Breast epithelium (tissue), 4 donors: ENCODE data around the gene SLBP. TPM values are rescaled to one million over a fixed set of nuclear protein-coding genes. Genes with fewer than 3 reads are reported as not detected.
A peak's percentile ranks its signal among the peaks of the same experiment; 100 is the strongest.

Experiments
- DNase-seq, 2 donors: peaks; one replicate each; pipeline ENCODE4 v3.0.0-alpha.2; 2019; ENCODE audit warnings: low spot score in 2 of 2
- H3K27ac ChIP-seq, 2 donors: fragments of 200-600 bp; sonication (generic) in 1 of 2; one replicate each; pipeline ENCODE4 v1.5.1; 2016 to 2019; ENCODE audit warnings: mild to moderate bottlenecking in 1 of 2
- H3K27me3 ChIP-seq, 2 donors: fragments of 200-600 bp; sonication (generic) in 1 of 2; one replicate each; pipeline versions ENCODE4 v1.5.1 to v1.6.0; 2017 to 2019; ENCODE audit warnings: control low read depth in 1 of 2, mild to moderate bottlenecking in 1 of 2
- H3K36me3 ChIP-seq: fragments of 200-600 bp; one replicate; pipeline ENCODE4 v1.5.1; 2019
- H3K4me1 ChIP-seq, 2 donors: fragments of 200-600 bp; sonication (generic); one replicate each; pipeline ENCODE4 v1.5.1; 2016 to 2019; ENCODE audit warnings: control low read depth in 1 of 2
- H3K4me3 ChIP-seq, 3 donors: fragments of 200-600 bp; sonication (generic); 1 replicate in 2 of 3; 2 replicates in 1 of 3; pipeline ENCODE4 v1.5.1; 2016 to 2019; ENCODE audit warnings: mild to moderate bottlenecking in 3 of 3, moderate library complexity in 2 of 3
- H3K9me3 ChIP-seq, 2 donors: fragments of 200-600 bp; sonication (generic) in 1 of 2; one replicate each; pipeline ENCODE4 v1.5.1; 2016 to 2019; ENCODE audit warnings: control low read depth in 1 of 2
- POLR2A ChIP-seq: fragments of 450-650 bp; IDR thresholded peaks from one replicate; pipeline ENCODE4 v1.6.1; 2016; ENCODE audit warnings: antibody characterized with exemption, mild to moderate bottlenecking, moderate library complexity
- POLR2AphosphoS5 ChIP-seq, 3 donors: sonication (generic); formaldehyde crosslinking; IDR thresholded peaks; one replicate each; pipeline ENCODE4 v1.6.1; 2017; ENCODE audit warnings: antibody characterized with exemption in 3 of 3
- intact Hi-C: fragments of 100-400 bp; cut with DNase I; formaldehyde crosslinking; loops from one replicate; pipeline ENCODE4 v1.15.1; 2023; ENCODE audit warnings: low total_unique reads
- total RNA-seq, 3 donors: library from RNA; depleted of rRNA; stranded (reverse); fragments of >200 nt; gene quantifications; one replicate each; pipeline ENCODE4 v1.1.0, GENCODE V29; 2016
- TF ChIP-seq, protein P1 (sequence below), 3 donors: fragments of 450-650 bp; IDR thresholded peaks; one replicate each; pipeline ENCODE4 v1.5.1; 2016 to 2017; ENCODE audit warnings: antibody characterized with exemption in 3 of 3, mild to moderate bottlenecking in 3 of 3, moderate library complexity in 3 of 3

The SLBP gene
- total RNA-seq, 3 donors from 2014 or later: 45.1 to 52.0 (median 45.6) TPM

DNA sequence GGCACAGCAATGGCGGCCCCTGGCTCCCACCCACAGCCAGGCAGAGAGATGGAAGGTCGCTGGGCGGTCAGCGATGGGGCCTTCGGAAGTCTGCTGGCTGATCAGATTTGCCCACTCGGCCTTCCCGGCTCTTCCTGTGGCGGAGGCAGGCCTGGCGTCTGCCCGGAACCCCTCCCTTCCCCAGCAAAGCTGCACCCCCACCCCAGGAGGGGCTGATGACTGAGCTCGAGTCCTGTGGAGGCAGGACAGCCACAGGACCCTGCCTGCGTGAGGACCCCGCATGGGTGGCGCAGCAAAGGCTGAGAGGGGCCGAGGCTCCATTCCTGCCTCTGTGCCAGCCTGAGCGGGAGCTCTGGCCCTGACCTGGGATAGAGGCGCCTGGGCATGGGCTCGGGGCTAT lies 44.0 kb upstream of the SLBP start:
- Histone ChIP-seq H3K9me3 (no peaks in the 10 kb centered on the region), H3K4me1 (no peaks in the 10 kb centered on the region), H3K27ac (no peak overlapping the region), H3K36me3 (no peaks in the 10 kb centered on the region), H3K27me3 (no peaks in the 10 kb centered on the region), H3K4me3 (no peak overlapping the region)
- DNase-seq: no peak
- TF ChIP-seq, protein P1, sequence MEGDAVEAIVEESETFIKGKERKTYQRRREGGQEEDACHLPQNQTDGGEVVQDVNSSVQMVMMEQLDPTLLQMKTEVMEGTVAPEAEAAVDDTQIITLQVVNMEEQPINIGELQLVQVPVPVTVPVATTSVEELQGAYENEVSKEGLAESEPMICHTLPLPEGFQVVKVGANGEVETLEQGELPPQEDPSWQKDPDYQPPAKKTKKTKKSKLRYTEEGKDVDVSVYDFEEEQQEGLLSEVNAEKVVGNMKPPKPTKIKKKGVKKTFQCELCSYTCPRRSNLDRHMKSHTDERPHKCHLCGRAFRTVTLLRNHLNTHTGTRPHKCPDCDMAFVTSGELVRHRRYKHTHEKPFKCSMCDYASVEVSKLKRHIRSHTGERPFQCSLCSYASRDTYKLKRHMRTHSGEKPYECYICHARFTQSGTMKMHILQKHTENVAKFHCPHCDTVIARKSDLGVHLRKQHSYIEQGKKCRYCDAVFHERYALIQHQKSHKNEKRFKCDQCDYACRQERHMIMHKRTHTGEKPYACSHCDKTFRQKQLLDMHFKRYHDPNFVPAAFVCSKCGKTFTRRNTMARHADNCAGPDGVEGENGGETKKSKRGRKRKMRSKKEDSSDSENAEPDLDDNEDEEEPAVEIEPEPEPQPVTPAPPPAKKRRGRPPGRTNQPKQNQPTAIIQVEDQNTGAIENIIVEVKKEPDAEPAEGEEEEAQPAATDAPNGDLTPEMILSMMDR (IDR thresholded peaks at IDR 0.05): no peak
- intact Hi-C loops: loop anchor here (10.0 kb wide), 1 partner anchor 149 kb away; no protein-coding TSS in a partner anchor

DNA sequence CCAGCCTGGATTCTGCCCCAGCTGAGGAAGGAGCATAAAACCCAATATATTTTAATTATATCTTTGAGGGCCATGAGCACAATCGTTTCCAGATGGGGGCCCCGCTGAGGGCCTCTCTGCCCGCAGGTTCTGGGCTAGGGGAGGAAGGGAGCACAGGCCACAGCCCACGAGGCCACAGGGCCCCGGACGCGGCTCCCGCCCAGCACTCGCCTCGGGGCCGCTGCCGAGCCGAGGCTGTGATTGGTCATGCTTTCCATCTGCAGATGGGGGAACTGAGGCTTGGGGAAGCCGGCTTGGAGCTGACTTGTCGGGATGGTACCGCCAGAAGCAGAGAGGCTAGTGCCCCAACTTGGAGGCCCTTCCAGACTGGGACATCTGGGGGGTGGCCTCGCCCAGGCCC lies 43.2 kb upstream of the SLBP start:
- Histone ChIP-seq H3K27me3 (no peaks in the 10 kb centered on the region), H3K4me3 (no peak overlapping the region), H3K4me1 (no peaks in the 10 kb centered on the region), H3K9me3 (no peaks in the 10 kb centered on the region), H3K27ac (no peak overlapping the region), H3K36me3 (no peaks in the 10 kb centered on the region)
- no peak for DNase-seq
- intact Hi-C loops: loop anchor here (10.0 kb wide), 1 partner anchor 150 kb away; no protein-coding TSS in a partner anchor
- TF ChIP-seq, protein P1 (IDR thresholded peaks at IDR 0.05): no peak
- TF ChIP-seq POLR2A: no peak
- TF ChIP-seq POLR2AphosphoS5 (IDR thresholded peaks at IDR 0.05): no peak

DNA sequence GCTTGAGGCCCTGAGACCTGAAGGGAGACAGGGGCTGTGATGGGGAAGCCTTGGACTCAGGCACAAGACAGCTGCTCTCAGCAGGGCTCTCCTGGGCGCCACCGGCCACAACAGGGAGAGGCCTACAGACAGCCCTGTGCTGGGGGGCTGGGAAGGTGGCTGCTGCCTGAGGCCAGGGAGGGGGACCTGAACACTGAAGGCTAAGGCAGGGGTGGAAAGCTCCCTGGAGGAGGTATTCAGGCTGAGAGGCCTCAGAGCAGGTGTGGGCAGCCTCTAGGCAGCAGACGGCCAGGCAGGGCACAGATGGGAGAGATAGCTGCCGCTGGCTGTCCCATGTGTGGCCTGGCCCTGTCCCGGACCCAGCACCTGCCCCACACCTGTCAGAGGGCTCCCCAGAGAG lies 42.2 kb upstream of the SLBP start:
- H3K27me3 ChIP-seq: no peaks in the 10 kb centered on the region
- TF ChIP-seq, protein P1 (IDR thresholded peaks at IDR 0.05): no peak
- no peak for TF ChIP-seq POLR2A
- no peak for TF ChIP-seq POLR2AphosphoS5 (IDR thresholded peaks at IDR 0.05)
- H3K27ac ChIP-seq: peak overlapping the region in 1 of 2 donors; percentile 13
- no peaks in the 10 kb centered on the region for H3K36me3 ChIP-seq
- H3K4me3 ChIP-seq: no peak overlapping the region
- DNase-seq: no peak
- H3K9me3 ChIP-seq: no peaks in the 10 kb centered on the region
- intact Hi-C loops: loop anchor here (10.0 kb wide), 1 partner anchor 150 kb away; no protein-coding TSS in a partner anchor
- no peaks in the 10 kb centered on the region for H3K4me1 ChIP-seq

DNA sequence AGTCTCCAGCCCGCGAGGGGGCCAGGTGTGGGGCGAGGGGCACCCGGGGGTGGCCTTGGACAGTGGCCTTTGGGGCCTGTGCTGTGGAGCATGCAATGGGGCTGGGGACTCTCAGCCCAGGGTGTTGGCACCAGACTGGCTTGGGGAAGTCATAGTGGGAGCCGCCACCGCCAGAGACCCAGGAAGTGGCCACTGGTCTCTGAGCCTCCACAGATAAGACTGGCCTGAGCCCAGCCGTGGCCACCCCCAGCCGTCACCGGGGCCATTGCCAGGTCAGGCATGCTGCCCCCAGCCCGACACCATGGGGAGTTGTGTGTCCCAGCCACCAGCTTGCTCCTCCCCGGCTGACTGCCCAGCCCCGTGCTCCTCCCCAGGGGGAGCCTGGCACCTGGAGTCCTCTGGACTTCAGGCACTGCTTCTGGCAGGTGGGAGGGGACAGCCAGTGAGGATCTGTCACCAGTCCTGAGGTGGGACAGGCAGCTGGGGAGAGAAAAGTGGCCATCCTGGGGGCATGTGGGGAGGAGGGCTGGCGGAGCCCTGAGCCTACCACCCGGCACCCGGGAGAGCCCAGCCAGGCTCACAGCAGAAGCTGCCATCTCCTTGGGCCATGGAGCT lies 41.7 kb upstream of the SLBP start:
- H3K4me1 ChIP-seq: no peaks in the 10 kb centered on the region
- H3K9me3 ChIP-seq: no peaks in the 10 kb centered on the region
- peak overlapping the region in 1 of 2 donors; percentile 13 for H3K27ac ChIP-seq
- no peak for DNase-seq
- TF ChIP-seq, protein P1 (IDR thresholded peaks at IDR 0.05): no peak
- TF ChIP-seq POLR2A (no peak), POLR2AphosphoS5 (IDR thresholded peaks at IDR 0.05) (no peak)
- no peaks in the 10 kb centered on the region for H3K36me3 ChIP-seq
- H3K27me3 ChIP-seq: no peaks in the 10 kb centered on the region
- H3K4me3 ChIP-seq: no peak overlapping the region
- intact Hi-C loops: loop anchor here (10.0 kb wide), 1 partner anchor 151 kb away; no protein-coding TSS in a partner anchor

DNA sequence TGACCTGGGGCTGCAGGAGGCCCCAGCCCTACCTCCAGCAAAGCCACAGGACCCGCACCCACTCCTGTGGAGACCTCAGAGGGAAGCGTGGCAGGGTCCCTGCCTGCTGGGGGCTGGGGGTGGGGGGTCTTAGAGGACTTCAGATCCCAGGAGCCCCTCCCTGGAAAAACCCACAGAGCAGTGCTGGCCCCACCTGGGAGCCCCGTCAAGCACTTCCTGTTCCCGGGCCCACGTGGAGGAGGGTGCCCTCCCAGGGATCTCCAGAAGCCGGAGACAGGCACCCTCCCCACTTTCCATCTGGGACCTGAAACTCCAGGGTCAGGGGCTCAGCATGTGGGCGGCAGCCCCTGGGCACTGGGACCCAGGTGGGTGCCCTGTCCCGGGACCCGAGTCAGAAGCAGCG lies 41.2 kb upstream of the SLBP start:
- intact Hi-C loops: loop anchor here (10.0 kb wide), 1 partner anchor 152 kb away; no protein-coding TSS in a partner anchor
- H3K36me3 ChIP-seq: no peaks in the 10 kb centered on the region
- H3K4me3 ChIP-seq: no peak overlapping the region
- no peak for TF ChIP-seq POLR2A
- TF ChIP-seq, protein P1 (IDR thresholded peaks at IDR 0.05): no peak
- peak overlapping the region in 1 of 2 donors; percentile 50 for H3K27ac ChIP-seq
- no peaks in the 10 kb centered on the region for H3K27me3 ChIP-seq
- H3K9me3 ChIP-seq: no peaks in the 10 kb centered on the region
- no peaks in the 10 kb centered on the region for H3K4me1 ChIP-seq
- DNase-seq: no peak
